NCI-H1105 treated with DMSO at 0.1 percent for 48 hours (cell line): Measurements from ENCODE around the gene MTREX.

Experiments used
- DNase-seq: peaks from one replicate; lab custom pipeline; 2025; lab: John Stamatoyannopoulos, UW

MTREX gene

DNA sequence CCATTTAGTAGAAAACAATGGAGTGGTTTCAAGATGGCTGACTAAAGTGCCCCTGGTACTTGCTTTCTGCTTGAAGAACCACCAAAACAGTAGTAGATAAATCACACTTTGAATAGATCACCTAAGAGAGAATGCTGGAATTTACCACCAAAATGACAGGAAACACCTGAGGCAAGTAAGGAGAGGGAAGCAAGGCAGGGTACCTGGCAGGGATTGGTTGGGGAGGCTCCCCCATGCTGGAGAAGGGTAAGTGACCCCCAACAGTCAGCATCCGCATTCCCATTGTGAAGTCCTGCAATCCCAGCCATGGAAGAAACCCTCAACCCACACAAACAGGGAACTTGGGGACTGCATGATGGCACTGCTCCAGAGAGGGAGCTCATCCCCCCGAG lies 121.4 kb downstream of the MTREX start:
- no peak for DNase-seq

DNA sequence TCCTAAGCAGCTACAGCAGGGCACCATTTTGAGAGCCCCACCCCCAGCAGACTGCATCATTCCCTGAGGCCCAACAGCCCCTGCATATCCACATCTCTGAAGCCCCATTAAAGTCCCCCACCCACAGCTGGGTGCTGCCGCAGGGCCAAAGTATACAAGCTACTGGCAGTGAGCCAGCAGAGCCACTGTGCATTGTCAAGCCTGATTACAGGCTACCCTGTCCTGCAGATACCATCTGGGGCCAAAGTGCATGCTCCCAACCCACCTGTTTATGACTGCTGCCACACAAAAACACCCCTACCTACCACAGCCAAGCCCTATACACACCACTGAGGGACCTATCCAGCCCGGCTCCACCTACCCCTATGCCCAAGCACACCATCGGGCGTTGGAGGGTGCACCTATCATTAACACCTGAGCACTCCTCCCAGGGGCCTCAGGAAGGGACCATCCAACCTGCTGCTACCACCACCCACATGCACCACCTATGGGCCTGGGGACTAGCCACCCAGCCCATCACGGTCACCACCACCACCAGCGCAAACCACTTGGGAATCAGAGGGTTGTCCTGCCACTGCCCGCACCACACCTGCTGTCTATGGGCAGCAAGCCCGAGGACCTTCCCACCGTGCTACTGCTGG lies 121.9 kb downstream of the MTREX start:
- DNase-seq = peak; percentile 32

DNA sequence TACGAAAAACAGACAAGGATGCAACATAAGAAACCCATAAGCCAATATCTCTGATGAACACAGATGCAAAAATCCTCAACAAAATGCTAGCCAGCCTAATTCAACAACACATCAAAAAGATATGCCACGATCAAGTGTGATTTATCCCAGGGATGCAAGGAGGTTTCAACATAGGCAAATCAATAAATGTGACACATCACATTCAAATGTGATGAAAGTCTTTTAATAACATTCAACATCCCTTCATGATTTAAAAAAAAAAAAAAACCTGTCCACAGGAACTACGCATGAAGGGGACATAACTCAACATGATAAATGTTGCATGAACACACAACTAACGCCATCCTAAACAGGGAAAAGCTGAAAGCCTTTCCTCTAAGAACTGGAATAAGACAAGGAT lies 124.8 kb downstream of the MTREX start:
- DNase-seq = no peak

DNA sequence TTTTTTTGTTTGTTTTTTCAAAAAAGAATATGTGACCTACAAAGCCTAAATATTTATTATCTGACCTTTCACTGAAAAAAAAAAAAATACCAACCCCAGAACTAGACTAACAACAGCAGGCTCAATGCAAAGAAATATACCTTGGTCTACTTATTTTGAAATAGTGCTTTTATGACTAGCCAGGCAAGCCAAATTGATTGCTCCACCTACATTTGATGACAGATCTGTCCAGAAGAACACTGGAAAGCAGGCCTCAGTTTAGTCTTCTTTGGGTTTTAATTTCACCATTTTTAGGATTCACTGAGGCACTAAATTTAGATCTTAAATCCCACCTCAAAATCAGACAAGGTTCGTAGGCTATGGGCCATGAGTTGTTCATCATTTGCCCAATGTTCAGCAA lies 129.7 kb downstream of the MTREX start:
- no peak for DNase-seq

DNA sequence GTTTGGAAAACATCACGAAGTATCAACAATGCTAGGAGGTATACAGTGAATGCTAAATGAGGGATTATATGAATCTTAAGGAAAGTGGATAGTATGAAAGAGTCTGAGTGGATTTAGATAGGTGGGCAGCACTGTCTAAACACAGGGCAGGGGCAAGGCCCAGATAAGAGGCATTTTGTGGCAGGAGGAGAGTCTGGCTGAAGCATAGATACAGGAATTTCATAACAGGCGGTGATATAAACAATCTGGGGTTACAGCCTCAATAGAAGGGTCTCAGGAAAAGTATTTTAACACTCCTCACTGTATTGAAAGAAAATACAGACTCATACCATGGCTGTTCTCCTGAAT lies 130.0 kb downstream of the MTREX start:
- DNase-seq = no peak

DNA sequence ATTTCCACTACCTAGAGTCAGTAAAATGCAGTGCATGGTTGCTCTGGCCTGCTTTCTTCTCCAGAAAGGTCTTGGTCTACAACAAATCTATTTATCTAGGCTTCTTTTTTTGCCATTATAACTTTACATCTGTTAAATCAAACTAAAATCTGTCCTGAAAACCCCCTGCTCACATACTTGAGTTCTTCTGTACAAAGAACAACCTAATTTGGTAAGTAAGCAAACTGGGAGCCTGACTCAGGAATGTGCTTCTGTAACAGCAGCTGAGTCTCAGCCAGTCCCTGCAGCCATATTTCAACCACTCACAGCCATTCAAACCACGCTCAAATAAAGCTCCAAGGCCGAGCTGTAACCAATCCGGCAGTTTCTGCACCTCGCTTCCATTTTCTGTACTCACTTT lies 131.2 kb downstream of the MTREX start:
- DNase-seq = no peak

DNA sequence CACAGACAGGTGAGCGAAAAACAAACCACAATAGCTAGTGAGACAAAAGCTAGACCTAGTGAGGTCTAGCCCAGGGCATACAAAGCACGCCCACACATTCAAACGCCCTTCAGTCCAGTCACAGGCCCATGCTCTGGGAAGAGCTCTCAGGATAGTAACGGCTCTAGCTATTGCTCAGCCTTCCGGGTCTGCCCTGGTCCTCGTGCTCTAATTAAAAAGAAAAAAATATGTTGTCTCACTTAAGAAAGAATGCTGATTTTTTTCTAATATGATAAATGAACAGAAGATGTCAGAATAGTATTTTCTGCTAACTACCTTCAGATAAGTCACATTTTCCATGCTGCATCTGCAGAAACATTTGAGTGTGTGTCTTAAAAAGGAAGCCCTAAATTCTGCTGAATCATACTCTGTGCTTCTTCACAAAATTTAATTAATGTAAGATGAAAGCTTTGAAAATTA lies 132.4 kb downstream of the MTREX start:
- no peak for DNase-seq

DNA sequence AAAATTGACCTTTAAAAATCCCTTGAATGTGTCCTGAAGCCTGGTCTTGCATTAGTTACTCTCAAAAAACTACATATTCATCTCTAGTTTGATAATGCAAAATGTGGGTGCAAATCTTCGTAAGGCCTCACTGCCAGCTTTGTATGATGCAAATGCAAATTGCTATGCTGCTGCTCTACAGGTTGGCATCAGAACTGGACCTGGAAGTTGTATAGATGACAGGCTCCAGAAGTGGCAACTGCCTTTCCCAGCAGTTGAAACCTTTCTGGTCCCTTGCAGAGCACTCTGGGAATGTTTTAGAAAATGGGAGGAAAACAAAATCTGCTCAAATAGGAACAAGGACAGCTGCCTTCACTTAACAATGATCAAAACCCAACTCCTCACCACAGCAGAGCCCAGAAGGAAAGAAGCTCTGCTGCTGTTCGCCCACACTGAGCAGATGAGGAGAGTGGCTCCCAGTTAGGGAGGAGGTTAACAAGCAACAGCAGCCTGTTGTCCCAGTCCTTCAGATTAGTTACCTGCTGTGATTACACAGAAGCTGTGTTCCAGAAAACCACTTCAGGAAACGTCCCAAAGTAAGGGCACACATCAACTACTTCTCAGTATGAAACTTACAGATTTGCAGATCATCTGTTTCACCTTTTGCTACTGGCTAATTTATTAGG lies 133.4 kb downstream of the MTREX start:
- DNase-seq = no peak

DNA sequence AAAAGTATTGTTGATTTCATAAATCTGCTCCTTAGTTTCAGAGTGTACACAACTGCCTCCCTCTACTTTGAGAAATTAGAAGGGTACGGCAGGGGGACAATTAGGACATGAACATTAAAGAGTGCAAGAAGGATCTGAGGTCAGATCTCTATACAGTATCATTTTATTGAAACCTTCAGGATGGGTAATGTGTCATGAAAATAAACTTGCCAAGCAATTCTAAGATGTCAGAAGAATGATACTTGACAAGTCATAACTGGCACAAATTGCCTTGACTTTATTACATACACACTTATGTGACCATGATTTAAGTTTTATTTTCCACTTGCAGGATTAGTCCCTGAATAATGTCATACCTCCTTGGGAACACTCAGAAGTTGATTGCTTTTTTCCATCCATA lies 134.2 kb downstream of the MTREX start:
- no peak for DNase-seq

DNA sequence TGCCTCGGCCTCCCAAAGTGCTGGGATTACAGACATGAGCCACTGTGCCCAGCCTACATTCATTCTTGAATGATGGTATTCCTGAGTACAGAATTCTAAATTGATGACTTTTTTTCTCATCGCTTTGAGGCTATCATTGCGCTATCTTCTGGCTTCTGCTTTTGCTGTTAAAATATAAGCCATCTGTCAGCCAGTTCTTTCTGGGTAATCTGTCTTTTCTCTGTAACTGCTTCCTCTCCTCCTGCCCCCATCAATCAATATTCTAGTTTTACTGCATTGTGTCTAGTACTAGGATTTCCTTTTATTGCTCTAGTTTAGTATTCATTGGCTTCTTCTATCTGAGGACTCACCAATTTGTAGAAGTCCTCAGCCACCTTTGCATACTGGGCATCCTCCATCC lies 138.0 kb downstream of the MTREX start:
- DNase-seq = no peak

DNA sequence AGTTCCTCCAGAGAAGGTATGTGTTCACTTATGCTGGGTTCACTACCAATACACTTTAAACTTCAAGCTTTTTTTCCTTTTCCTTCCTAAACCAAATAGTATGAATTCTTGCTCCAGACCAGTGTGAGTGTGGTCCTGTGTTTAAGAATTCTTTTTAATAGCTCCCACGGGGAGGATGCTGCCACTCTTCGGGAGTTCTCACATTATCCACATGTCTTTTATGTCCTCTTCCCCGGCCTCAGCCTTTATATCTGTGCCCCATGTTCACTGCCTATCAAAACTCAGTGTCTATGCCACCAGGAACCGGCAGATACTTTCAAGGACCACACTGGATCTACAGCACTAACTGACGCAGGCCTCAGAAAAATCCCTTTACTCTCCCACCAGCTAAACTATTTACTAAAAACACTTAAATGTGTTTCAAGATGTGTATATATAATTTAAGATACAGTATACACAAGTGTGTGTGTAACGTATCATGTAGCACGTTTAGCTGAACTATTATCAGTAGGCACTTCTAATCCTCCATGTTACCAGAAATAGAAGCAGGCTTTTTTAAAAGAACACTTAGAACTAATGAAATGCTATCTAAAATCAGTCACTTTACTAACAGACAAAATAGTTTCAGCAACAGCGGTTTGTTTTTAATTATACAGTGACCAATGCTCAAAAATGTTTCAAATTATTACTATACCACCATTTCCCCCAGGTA lies 139.0 kb downstream of the MTREX start:
- no peak for DNase-seq

DNA sequence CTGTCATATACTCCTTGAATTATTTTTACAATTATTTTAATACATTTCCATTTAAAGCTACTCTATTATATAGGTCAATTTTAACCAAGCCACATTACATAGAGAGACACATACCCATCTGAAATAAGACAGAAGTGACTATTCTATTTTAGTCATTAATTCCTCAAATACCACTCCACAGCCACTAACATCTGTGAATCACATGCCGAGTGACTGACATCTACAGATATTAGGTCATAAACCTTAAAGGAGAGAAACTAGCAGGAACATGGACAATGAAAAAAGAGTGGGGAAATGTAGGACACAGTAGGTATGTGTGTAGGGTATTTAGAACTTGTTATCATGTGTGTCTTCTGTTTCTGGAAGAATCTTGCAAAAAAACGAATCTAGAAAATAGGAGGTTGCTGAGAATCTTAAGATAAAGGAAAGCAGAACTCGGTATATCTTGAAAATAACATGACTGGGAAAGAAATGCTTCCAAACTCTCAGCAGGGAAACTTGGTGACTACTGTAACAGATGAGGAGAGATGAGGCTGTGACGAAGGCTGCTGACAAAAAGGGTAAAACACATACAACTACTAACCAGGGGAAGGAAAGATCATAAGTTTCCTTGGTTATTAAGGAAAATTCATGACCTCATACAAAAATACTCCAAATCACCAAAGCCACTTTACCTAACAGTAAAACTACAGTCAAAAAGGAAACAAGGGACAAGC lies 142.4 kb downstream of the MTREX start:
- DNase-seq = no peak

DNA sequence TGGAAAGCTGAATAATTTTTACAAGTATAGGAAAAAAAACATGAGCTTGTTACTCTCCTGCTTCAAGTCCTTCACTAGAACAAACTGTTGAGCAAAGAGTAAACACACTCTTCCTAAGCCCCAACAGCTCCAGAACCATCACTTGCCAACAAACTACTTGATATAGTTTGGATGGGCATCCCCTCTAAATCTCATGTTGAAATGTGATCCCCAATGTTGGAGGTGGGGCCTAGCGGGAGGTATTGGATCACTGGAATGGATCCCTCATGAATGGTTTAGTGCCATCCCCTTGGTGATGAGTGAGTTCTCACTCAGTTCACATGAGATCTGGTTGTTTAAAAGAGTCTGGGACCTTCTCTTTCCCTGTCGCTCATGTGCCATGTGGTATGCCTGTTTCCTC lies 144.2 kb downstream of the MTREX start:
- DNase-seq = no peak

DNA sequence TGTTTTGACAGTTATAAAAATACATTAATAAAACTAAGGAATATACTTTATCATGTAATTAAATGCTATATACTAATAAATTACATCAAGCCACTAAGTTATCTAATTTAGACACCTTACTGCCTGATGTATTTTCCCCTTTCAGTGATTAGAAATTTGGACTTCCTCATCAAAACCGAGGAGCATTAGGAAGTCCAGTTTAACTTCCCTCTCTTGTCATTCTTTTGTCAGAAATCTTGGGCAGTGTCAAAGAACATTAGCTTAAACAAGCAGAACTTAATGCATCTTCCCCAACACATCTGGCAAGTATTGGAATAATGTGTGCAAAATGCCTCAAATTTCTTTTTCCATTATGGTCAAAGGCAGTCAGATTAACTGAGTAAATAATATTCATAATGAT lies 145.4 kb downstream of the MTREX start:
- DNase-seq = no peak

DNA sequence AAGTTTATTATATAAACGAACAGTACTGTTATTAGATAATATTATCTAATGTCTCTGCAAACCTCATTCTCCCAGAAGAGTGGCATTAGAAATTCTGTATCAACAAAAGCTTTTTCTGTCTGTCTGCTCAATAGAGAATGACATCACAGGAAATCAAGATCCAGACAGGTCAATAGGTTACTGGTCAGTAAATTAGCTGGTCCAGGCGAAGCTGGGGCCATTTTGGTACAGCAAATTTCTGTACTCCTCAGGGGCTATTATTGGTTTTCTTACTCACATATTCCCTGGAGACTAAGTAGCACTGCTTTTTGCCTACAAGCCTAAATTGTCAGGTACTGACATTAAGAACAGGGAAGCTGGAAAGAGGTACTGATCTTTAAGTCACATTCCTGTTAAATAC lies 146.5 kb downstream of the MTREX start:
- DNase-seq = no peak

DNA sequence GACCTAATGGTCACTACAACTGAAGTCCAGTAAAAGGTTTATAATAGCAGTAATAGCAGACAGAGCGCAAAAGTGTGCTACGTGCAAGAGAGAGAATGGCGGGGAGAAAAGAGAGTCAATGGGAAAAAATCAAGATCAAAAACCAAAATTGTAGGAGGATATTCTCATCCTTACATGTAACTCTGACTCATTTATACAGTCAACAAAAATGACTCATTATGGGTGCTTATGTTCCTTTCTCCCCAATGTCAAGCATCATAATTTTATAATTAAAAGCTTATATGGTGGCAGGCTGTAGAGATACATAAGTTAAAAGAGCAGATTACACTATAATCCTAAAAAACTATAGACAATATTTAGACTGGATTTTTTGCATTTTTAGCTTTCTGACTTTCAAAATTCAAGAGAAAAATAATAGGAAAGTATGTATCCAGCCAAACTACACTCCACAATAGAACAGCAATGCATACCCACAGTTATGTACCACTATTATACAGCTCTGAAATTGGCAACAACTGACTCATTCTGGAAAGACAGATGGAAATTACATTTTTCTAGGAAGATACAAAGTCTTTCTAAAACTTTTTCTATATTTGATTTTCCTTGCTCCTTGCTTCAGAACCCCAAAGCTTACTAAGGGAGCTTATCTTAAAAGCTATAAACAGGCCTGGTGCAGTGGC lies 148.6 kb downstream of the MTREX start:
- DNase-seq = no peak

DNA sequence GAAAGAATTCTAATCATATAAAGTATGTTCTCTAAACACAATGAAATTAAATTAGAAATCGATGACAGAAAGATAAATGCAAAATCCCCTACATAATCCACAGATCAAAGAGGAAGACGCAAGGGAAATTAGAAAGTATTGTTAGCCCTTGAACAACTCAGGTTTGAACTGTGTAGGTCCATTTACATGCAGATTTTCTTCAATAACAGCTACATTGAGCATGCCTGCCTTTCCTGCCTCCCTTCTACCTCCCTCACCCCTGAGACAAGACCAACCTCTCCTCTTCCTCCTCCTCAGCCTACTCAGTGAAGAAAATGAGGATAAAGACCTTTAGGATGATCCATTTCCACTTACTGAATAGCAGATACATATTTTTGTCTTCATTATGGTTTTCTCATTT lies 151.8 kb downstream of the MTREX start:
- no peak for DNase-seq

DNA sequence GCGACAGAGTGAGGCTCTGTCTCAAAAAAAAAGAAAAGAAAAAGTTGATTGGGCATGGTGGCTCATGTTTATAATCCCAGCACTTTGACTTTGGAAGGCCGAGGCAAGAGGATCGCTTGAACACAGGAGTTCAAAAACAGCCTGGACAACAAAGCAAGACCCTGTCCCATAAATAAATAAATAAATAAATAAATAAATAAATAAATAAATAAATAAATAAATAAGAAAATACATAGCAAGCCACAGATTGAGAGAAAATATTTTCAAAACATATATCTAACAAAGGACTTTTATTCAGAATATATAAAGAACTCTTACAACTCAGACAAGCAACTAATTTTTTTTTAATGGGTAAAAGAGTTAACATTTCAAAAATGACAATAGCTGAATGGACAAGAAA lies 155.8 kb downstream of the MTREX start:
- no peak for DNase-seq

DNA sequence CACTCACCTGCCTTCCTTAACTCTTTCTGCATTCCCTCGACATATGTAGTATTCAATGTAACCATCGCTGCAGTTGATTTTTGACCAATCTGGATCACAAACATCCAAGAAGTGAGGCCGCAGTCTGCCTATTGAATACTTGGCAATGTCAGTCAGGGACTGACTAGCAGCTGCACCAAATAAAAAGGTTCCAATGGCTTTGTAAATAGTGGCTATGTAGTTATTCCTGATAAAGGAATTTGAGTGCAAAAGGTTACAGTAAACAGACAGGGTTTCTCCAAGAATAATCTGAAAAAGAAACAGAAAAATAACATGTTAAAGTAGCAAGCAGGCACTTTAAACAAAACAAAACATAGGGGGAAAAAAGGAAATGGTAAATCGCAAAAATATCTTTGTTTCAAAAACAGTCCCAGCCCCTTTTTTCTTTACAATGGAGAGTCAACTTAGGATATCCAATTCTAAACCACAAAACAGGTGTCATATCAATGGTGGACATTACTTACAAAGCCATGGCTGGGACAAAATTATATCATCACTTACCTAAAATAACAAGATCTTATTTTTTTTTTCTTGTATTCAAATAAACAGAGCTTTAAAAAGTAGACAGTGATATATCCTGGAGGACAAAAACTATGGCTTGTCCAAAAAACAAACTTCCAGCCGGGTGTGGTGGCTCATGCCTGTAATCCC lies 160.2 kb downstream of the MTREX start:
- no peak for DNase-seq

DNA sequence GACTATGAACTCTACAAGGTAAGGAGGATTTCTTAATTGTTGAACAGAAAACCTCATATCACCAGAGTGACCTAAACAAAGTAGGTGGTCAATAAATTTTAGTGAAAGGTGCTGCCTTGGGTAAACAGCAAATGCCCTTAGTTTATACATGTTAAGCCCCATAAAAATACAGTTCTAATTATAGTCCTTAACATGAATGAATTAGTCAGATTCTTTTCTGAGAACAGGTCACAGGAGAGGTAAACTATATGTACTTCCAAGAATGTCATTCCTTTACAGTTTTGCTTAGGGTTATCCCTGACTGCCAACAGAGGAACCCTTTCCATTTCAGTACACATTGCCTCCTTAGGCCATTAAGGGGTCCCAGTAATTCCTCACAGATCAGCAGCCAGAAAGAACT lies 162.1 kb downstream of the MTREX start:
- DNase-seq = no peak

DNA sequence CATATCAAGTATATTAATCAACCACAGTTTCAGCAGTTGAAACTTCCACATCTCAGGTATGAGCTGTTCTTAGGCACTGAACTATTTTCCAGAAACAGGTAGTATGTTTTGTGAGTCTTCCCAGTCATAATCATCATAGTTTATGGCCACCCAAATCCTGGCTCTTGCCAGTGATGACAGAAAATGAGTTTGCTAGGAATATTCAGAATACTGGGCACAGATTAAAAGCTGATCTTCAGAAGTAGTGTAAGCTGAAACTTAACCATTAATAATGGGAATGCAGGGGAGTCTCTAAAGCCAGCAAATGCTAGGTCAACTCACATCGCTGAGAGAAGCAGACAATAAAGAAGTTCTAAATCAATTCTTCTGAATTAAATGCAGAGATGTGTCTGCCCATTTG lies 162.5 kb downstream of the MTREX start:
- DNase-seq = no peak

DNA sequence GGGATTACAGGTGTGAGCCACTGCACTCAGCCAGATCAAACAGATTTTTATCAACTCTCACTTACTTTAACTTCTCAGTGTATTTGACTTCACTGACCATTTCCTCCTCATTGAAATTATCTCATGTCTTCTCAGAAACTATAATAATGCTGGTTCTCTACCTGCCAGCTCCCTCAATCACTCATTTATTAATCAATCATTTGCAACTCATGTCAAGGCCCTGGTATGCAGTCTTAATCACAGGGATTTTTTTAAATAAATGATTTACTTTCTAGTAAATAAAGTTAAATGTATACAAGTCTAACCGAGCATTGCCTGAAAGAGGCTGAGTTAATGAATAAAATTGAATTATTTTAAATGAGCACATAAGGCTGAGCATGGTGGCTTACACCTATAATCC lies 163.7 kb downstream of the MTREX start:
- no peak for DNase-seq
